GM12891 (cell line): ENCODE results near the gene OSGIN1.

Experiments used
- PAX5 ChIP-seq: IDR thresholded peaks from 2 replicates; pipeline ENCODE4 v1.6.1; 2011; ENCODE audit warnings: low read length, moderate library complexity, mild to moderate bottlenecking; ENCODE audit not compliant: insufficient read depth, severe bottlenecking
- POLR2A ChIP-seq: IDR thresholded peaks from 2 replicates; pipeline ENCODE4 v1.6.1; 2011; ENCODE audit warnings: low read depth, low read length, control low read depth
- POLR2AphosphoS5 ChIP-seq: IDR thresholded peaks from 2 replicates; pipeline ENCODE4 v1.6.1; 2011; ENCODE audit warnings: low read depth, low read length, control low read depth
- POU2F2 ChIP-seq: IDR thresholded peaks from 2 replicates; pipeline ENCODE4 v1.6.1; 2011; ENCODE audit warnings: low read depth, mild to moderate bottlenecking, control low read depth, low read length, moderate library complexity
- SPI1 ChIP-seq: IDR thresholded peaks from 2 replicates; pipeline ENCODE4 v1.6.1; 2011; ENCODE audit warnings: low read depth, low read length, control low read depth
- TAF1 ChIP-seq: IDR thresholded peaks from 2 replicates; pipeline ENCODE4 v1.6.1; 2011; ENCODE audit warnings: low read depth, low read length, control low read depth

DNA sequence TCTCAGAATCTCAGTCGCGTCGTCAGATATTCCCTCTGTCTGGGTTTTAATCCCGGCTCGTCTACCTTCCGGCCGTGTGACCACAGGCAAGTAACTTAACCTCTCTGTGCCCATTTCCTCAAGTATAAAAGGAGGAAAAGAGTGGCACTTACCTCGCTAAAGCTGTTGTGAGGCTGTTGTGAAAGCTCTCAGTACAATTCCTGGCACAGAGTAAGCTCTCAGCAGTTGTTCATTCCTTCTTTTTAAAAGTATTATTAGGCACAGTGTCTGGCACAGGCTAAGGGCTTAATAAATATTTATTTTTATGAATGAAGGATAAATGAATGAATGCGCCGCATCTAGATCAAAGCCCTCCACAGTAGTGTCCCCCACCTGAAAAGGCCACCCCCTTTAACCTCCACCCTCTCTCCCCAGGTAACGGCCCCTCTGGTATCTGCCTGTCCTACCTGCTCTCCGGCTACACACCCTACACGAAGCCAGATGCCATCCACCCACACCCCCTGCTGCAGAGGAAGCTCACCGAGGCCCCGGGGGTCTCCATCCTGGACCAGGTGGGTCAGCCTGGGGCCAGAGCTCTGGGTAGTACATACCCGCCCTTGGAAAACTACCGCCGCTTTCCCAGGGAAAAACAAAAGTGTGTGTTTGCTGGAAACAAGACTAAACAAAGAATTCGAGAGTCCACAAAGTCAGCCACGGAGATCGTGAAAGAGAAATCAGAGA lies 6.0 kb downstream of the OSGIN1 start:
- TF ChIP-seq POLR2A (no peak), POLR2AphosphoS5 (no peak), SPI1 (no peak), TAF1 (no peak), PAX5 (no peak), POU2F2 (no peak)
